22Rv1 (cell line): ENCODE data around the gene SETD5.

Source experiments
- ZFX ChIP-seq: fragments of 450-650 bp; IDR thresholded peaks from 2 replicates; pipeline ENCODE4 v1.6.1; 2017; ENCODE audit warnings: antibody characterized with exemption, borderline replicate concordance
- TF ChIP-seq, protein P1 (sequence below): fragments of 450-650 bp; IDR thresholded peaks from 2 replicates; pipeline ENCODE4 v1.5.1; 2017; ENCODE audit warnings: mild to moderate bottlenecking

DNA sequence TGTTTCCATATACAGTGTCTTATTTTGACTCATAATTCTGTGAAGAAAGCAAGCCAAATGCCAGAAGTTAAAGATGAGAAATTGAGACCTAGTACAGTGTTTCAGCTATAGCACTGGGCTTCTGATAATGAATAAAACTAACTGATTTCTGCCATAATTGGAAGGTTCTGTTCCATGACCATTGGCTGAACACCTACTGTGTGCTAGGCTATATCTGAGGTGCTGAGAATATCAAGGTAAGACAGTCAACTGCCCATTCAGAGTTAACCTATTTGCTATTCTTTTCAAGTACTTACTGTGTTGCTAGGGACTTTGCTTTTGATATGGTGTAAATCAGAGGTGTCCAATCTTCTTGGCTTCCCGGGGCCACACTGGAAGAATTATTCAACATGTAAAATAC lies 82.8 kb downstream of the SETD5 start:
- TF ChIP-seq, protein P1, sequence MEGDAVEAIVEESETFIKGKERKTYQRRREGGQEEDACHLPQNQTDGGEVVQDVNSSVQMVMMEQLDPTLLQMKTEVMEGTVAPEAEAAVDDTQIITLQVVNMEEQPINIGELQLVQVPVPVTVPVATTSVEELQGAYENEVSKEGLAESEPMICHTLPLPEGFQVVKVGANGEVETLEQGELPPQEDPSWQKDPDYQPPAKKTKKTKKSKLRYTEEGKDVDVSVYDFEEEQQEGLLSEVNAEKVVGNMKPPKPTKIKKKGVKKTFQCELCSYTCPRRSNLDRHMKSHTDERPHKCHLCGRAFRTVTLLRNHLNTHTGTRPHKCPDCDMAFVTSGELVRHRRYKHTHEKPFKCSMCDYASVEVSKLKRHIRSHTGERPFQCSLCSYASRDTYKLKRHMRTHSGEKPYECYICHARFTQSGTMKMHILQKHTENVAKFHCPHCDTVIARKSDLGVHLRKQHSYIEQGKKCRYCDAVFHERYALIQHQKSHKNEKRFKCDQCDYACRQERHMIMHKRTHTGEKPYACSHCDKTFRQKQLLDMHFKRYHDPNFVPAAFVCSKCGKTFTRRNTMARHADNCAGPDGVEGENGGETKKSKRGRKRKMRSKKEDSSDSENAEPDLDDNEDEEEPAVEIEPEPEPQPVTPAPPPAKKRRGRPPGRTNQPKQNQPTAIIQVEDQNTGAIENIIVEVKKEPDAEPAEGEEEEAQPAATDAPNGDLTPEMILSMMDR, result no peak
- TF ChIP-seq ZFX, result no peak
